Measurements from ENCODE around the gene DOLPP1.

GRCh38 chr9:129124506-129125069, 43.7 kb downstream of the DOLPP1 start:
- TF ChIP-seq GATA3 (IDR thresholded peaks at IDR 0.05; ENCODE audit: low read depth, low read length) (no peak), GATA2 (IDR thresholded peaks at IDR 0.05; ENCODE audit: low read depth, low read length) (no peak)
